HG03039 (cell line): Measurements from ENCODE around the gene CYP27A1.
"Not testable (repeated sequence)": the region's sequence is repeated elsewhere in the genome, so short reads cannot be mapped to it uniquely, and the experiment has no call there.

ENCODE experiments used
- ATAC-seq: cut with Tn5 transposase; IDR thresholded peaks from one replicate; pipeline ENCODE4 v1.9.1; 2021; ENCODE audit warnings: mild to moderate bottlenecking, moderate library complexity; ENCODE audit not compliant: unreplicated experiment

CYP27A1 gene

DNA sequence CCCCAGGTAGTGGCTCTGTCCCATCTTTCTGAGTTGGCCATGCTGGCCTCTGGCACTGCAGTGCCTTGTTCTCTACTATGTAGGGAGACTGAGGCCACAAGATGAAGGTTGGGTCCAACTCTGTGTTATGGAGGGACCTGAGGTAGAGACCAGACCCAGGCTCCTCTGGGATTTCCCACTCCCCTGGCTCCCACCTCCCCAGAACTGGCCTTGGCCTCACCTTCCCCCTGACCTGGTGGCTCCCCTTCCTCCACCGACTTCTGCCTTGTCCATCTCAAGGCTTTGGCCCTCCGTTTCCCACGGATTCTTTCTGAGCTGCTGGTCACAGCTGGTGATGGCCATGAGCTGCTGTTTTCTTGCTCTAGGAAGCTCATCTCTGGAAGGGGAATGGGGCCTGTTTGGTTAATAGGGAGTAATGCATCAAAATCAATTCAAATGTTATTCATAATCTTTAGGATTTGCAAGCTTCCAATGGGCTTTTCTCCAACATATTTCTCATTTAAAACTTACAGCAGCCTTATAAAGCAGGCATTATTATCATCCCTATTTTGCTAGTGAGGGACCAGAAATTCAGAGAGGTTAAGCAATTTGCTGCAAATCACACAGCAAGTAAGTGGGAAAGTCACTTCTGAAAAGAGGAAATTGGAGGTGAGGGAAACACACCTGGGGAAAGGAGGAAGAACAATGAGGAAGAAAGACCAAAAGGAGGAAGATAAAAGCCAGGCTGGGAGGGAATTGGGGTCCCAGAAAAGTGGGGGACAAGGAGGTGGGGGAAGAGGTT is 48.8 kb downstream of the CYP27A1 start:
- ATAC-seq = no peak

- no peak for ATAC-seq
These were observed 49.5 kb downstream of the CYP27A1 start, which contains the start of gene PRKAG3 for GRCh38 chr2:218831378-218831990. Gene PRKAG3, minus strand, starts transcription at chr2:218831803.

GRCh38 chr2:218832081-218832480 is 50.1 kb downstream of the CYP27A1 start:
- ATAC-seq = no peak

GRCh38 chr2:218832520-218832919 is 50.6 kb downstream of the CYP27A1 start:
- ATAC-seq = no peak

- no peak for ATAC-seq
These were observed 51.2 kb downstream of the CYP27A1 start for GRCh38 chr2:218833023-218833609.

- no peak for ATAC-seq
These were observed 52.7 kb downstream of the CYP27A1 start for GRCh38 chr2:218834685-218835084.

- ATAC-seq = no peak
These were observed 55.5 kb downstream of the CYP27A1 start for GRCh38 chr2:218837495-218837894.

- ATAC-seq = no peak
These were observed 57.5 kb downstream of the CYP27A1 start for GRCh38 chr2:218839430-218839829.

DNA sequence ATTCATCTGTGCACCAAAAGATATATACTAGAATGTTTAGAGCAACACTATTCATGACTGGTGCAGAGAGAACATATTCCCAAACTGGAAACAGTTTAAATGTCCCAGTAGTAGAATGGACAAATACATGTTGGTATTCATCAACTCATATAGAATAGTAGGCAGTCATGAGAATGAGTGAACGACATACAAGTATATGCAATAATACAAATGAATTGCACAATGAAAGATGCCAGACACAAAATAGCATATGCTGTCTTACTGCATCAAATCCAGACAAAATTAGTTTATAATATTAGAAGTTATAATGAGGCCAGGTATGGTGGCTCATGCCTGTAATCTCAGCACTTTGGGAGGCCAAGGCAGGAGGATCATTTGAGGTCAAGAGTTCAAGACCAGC is 57.9 kb downstream of the CYP27A1 start:
- no peak for ATAC-seq

GRCh38 chr2:218844334-218844733 is 62.4 kb downstream of the CYP27A1 start:
- ATAC-seq = not testable (repeated sequence)

DNA sequence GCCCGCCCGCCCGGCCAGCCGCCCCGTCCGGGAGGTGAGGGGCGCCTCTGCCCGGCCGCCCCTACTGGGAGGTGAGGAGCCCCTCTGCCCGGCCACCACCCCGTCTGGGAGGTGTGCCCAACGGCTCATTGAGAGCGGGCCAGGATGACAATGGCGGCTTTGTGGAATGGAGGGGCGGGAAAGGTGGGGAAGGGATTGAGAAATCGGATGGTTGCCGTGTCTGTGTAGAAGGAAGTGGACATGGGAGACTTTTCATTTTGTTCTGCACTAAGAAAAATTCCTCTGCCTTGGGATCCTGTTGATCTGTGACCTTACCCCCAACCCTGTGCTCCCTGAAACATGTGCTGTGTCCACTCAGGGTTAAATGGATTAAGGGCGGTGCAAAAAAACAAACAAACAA is 65.0 kb downstream of the CYP27A1 start:
- not testable (repeated sequence) for ATAC-seq

DNA sequence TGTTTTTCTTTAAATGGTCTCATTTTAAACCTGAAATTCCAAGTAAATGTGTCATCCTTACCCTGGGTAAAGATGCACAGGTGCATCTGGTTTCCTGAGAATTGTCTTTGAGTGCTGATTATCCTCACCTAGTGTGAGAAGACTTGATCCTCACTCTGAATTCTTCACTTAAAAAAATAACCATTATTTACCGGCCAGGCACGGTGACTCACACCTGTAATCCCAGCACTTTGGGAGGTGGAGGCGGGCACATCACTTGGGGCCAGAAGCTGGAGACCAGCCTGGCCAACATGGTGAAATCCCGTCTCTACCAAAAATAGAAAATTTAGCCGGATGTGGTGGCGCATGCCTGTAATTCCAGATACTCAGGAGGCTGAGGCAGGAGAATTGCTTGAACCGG is 67.8 kb downstream of the CYP27A1 start:
- ATAC-seq = no peak

DNA sequence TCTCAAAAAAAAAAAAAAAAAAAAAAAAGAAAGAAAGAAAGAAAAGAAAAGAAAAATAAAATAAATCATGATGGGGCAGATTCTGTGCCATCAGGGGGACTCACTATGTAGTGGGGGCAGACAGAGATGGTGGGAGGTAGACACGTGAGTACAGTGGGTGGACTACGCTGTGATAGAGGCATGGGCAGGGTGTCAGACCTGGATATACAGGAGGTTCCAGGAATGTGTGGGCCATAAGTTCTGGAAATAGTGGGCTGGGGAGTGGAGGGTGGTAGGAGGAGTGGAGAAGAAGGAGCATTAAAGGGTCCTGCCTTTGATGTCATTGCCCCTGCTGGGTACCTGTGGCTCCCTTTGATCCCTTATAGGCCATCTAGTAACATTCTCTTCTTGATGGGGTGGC is 68.8 kb downstream of the CYP27A1 start:
- no peak for ATAC-seq

GRCh38 chr2:218851286-218851685 is 69.3 kb downstream of the CYP27A1 start:
- ATAC-seq = no peak

DNA sequence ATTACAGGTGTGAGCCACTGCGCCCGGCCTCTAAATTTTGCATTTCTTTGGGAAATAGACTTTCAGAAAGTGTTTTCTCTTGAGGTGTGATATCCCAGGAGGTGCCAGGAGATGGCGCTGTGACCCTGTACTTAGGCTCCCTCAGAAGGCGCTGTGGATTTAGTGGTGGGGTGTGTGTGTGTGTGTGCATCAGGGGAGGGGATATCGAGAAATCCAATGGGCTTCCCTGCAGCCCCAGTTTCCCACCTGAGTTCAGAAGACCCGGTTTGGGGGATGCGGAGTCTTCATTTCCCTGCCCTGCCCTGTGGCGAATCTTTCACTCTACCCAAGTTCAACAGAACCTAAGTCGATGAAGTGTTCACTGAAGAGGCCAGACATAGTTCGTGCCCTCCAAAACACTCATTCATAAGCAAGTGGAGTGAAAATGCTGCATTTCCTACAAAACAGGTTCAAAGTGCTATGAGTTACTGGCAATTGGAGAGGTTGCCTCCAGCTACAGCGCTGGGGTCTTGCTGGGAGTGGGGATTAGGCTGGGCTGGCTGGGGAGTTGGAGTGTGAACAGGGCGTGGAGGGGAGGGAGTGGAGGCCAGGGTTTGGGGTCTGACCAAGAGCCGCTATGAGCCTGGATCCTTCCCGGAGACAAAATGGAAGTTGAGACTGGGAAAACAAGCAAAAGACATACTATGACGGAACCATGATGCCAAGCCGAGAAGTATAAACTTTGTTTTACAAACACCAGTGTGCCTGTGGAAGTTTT is 71.1 kb downstream of the CYP27A1 start:
- no peak for ATAC-seq

DNA sequence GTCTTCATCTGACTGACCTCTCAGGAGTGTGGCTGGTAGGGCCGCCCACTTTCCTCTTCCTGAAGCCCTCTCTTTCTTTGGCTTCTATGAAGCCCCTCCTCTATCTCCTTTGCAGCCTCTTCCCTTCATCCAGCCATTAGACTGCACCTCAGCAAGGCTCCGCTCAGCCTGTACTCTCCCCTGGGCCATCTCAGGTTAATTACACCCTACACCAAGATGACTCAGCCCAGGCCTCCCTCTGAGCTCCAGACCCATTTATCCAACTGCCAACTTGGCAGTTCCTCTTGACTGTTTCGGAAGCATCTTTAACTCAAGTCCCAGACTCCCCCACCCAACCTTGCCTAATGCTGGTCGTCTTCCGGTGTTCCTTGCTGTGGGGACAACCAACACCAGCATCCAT is 71.8 kb downstream of the CYP27A1 start:
- no peak for ATAC-seq

DNA sequence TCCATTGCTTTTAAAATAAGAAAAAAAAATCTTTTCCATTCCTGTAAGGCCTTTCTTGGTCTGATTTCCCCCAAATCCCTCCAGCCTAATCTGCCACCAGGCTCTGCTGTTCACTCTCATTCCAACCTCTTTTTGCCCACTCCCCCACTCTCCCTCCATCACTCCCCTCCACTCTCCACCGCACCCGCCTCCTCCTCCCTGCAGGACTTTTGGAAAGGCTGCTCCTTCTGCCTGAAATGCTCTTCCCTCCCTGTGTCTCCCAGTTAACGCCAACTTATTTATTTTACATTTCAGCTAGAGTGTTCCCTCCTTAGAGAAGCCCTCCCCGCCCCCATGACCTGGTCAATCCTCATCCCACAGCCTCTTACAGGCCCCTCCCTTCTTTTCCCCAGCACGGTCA is 72.9 kb downstream of the CYP27A1 start:
- no peak for ATAC-seq

GRCh38 chr2:218855305-218856166 is 73.6 kb downstream of the CYP27A1 start:
- ATAC-seq = no peak

DNA sequence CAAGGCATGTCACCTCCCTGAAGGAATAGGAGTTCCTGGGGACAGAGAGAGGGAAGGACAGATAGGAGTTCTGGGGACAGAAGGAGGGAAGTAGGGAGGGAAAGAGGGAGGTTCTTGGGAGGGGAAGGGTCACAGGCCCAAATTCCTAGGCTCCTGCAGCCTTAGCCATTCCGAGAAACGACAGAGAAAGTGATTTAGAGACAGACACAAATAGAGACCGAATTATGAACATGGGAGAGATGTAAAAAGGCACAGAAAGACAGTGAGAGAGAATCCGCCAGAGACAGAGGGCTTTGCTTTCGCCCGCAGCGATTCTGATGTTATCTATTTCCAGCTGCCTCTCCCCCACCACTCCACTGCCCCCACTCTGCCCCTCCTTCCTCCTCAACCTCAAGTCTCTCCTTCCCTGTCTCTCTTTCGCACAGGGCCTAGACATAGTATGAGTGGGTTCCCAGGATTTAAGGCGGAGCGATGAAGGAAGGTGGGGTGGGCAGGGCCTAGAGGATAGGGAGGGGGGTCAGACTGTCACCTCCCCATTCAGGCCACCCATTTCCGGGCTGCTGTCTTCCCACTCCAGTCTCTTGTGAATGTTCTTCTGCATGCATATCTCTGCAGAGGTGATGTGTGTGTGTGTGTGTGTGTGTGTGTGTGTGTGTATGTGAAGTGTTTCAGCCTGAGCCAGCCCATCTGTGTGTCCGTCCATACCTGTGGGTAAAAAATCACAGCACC is 74.4 kb downstream of the CYP27A1 start:
- no peak for ATAC-seq

- no peak for ATAC-seq
These were observed 74.9 kb downstream of the CYP27A1 start for GRCh38 chr2:218856896-218857243.
